GM06990 (cell line): ENCODE results near the gene HDLBP.
A peak's percentile ranks its signal among the peaks of the same experiment; 100 is the strongest.
"Not testable (repeated sequence)": the region's sequence is repeated elsewhere in the genome, so short reads cannot be mapped to it uniquely, and the experiment has no call there.

Source experiments
- DNase-seq: peaks from one replicate; pipeline ENCODE4 v3.0.0-alpha.2; 2011; ENCODE audit not compliant: insufficient read length; ENCODE audit errors: extremely low read depth
- H3K27me3 ChIP-seq: replicated peaks from 2 replicates; pipeline ENCODE4 v1.6.0; 2011; ENCODE audit warnings: low read length; ENCODE audit not compliant: control insufficient read depth, insufficient read depth
- H3K36me3 ChIP-seq: 2 replicates; pipeline ENCODE4 v1.5.1; 2011; ENCODE audit warnings: low read length; ENCODE audit not compliant: control insufficient read depth, insufficient read depth
- H3K4me3 ChIP-seq: replicated peaks from 2 replicates; pipeline ENCODE4 v1.5.1; 2011; ENCODE audit warnings: low read depth, mild to moderate bottlenecking, control low read depth, low read length
- TF ChIP-seq, protein P1 (sequence below): IDR thresholded peaks from 2 replicates; pipeline ENCODE4 v1.5.1; 2011; ENCODE audit warnings: low read length, control low read depth, mild to moderate bottlenecking, inconsistent platforms; ENCODE audit not compliant: insufficient read depth, poor library complexity, severe bottlenecking

The HDLBP gene

DNA sequence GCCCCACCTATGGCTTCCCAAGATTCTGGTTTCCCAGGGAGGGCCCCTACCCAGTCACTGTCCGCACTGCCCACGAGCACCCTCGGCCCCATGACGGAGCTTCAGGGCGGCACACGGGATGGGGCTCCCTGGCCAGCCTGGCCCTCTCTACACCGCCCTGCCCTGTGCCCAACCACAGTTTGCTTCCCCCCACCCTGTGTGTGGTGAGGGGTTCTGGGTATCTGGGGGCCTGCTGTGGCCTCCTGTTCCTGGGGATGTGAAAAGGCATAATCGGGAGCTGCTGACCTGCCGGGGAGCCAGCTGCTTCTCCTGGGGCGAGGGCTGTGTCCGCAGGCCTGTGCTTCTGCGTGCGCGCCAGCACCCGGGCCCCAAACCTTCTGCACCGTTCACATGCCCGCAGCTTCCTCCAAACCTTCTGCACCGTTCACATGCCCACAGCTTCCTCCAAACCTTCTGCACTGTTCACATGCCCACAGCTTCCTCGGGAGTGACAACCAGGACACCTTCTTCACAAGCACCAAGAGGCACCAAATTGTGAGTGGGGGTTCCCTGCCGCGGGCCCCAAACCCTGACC lies 114.6 kb downstream of the HDLBP start:
- Histone ChIP-seq H3K4me3 (no peak overlapping the region), H3K36me3 (no peaks in the 10 kb centered on the region), H3K27me3 (no peaks in the 10 kb centered on the region)
- no peak for DNase-seq
- TF ChIP-seq, protein P1, sequence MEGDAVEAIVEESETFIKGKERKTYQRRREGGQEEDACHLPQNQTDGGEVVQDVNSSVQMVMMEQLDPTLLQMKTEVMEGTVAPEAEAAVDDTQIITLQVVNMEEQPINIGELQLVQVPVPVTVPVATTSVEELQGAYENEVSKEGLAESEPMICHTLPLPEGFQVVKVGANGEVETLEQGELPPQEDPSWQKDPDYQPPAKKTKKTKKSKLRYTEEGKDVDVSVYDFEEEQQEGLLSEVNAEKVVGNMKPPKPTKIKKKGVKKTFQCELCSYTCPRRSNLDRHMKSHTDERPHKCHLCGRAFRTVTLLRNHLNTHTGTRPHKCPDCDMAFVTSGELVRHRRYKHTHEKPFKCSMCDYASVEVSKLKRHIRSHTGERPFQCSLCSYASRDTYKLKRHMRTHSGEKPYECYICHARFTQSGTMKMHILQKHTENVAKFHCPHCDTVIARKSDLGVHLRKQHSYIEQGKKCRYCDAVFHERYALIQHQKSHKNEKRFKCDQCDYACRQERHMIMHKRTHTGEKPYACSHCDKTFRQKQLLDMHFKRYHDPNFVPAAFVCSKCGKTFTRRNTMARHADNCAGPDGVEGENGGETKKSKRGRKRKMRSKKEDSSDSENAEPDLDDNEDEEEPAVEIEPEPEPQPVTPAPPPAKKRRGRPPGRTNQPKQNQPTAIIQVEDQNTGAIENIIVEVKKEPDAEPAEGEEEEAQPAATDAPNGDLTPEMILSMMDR: no peak

DNA sequence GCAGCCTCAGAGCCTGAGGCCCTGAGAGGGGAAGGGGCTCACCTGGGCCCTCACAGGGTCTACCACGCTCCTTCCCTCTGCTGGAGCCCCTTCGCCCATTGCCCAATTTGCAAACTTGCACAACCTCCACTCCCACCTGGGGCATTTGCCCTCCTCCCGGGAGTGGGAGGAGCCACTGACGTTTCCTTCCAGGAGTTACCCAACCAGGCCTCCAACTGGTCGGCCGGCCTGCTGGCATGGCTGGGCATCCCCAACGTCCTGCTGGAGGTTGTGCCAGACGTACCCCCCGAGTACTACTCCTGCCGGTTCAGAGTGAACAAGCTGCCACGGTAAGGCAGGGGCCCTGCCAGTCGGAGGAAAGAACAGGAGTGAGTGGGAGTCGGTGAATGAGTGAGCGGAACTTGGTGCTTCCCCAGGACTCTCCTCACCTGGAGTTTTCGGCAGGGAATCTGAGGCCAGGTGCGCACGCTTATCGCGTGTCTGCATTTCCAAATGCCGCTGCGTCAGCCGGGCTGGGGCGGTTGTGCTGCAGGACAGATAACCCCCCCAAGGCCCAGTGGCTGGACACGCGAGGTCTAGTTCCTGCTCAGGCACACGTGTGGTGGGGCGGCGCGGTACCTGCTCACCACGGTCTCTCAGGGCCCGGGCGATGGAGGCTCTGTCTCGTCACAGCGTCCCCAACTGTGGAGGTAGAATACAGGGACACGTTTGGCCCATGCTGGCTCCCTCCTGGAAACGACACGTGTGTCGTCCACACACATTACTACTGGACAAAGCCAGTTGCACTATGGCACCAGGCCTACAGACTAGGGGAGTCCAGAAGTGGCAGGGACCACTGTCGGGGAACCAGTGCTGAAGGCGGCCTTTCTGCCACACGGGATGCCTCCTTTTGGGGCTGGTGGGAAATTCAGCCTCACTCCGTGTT lies 115.3 kb downstream of the HDLBP start:
- no peaks in the 10 kb centered on the region for H3K36me3 ChIP-seq
- DNase-seq: no peak
- H3K27me3 ChIP-seq: no peaks in the 10 kb centered on the region
- TF ChIP-seq, protein P1: no peak
- H3K4me3 ChIP-seq: no peak overlapping the region

DNA sequence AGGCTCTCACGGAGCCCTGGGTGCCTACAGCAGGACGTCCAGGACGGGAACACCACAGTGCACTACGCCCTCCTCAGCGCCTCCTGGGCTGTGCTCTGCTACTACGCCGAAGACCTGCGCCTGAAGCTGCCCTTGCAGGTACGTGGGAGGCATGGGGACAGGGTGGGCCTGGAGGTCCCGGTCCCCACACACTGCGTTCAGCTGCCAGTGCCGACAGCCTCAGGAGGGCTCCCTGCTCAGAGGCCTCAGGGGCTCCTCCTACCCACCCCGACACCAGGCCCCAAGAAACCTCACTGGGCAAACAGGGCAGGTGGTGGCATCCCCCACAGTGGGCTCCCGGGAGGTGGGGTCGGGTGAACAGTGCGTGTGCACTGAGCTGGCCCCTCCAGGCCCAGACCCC lies 116.2 kb downstream of the HDLBP start:
- TF ChIP-seq, protein P1: no peak
- Histone ChIP-seq H3K27me3 (no peaks in the 10 kb centered on the region), H3K36me3 (no peaks in the 10 kb centered on the region), H3K4me3 (no peak overlapping the region)
- DNase-seq: peak; percentile 4

DNA sequence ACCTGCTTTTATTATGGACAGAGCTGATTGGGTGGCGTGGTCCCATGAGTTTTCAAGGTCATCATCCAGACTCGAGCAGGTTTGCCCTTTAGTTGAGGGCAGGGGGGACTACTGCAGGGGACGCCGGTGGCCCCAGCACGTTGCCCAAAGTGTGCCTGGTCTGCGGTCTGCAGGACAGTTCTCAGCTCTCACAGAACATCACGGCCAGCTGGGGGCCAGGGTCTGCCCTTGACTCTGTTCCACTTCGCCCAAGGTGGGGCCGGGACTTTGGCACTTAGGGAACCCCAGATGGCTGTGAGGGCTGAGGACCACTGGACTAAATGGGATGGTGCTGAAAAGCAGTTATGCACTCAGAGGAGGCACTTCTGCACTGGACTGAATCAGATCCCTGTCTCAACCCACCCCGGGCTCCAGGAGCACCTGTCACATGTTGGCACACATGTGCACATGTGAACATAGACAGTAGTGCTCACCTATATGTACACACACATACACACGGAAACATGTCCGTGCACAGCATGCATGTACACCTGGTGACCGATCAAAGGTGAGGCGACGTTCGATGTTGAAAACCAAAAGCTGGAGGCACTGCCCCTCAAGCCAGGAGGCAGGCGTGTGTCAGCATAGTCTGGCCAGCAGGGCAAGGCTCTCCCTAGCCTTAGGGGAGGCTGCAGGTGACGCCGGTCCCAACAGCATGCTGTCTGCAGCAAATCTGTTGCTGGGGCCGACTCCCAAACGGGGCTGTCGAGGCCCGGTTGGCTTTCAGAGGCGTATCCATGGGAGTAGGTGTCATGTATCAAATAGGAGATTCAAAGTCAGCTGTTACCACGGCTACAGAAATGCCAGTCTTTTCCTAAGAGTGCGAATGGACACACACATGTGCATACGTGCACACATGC lies 116.8 kb downstream of the HDLBP start:
- Histone ChIP-seq H3K4me3 (no peak overlapping the region), H3K36me3 (no peaks in the 10 kb centered on the region), H3K27me3 (no peaks in the 10 kb centered on the region)
- peak; percentile 1 for DNase-seq
- TF ChIP-seq, protein P1: no peak

DNA sequence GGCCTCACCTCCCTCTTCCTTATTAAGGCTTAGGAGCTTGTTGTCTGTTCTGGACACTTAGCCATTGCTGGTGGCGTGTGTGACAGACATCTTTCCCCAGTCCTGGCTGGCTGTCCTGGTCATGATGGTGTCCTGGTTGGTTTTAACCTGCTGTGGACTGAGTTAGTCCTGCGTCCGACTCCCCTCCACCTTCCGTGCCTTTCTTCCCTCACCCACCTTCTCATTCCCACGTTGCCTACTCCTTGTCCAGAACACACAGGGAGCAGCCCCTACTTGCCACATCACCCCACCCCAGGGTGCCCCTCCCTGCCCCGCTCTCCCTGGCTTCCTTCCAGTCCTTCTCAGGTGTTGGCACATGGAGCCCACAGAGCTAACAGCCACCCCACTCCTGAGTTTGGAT lies 117.5 kb downstream of the HDLBP start:
- no peak overlapping the region for H3K4me3 ChIP-seq
- no peaks in the 10 kb centered on the region for H3K27me3 ChIP-seq
- DNase-seq: no peak
- no peaks in the 10 kb centered on the region for H3K36me3 ChIP-seq
- TF ChIP-seq, protein P1: no peak

DNA sequence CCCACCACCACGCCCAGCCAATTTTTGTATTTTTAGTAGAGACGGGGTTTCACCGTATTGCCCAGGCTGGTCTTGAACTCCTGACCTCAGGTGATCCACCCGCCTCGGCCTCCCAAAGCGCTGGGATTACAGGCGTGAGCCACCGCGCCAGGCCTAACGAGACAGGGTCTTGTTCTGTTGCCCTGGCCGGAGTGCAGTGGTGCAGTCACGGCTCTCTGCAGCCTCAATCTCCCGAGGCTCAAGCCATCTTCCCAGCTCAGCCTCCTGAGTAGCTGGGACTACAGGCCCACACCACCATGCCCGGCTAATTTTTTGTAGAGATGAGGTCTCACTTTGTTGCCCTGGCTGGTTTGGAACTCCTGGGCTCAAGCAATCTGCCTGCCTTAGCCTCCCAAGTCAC lies 118.2 kb downstream of the HDLBP start:
- not testable (repeated sequence) for DNase-seq, H3K36me3 ChIP-seq, H3K27me3 ChIP-seq, H3K4me3 ChIP-seq
